Measurements from ENCODE around the gene AACS.

DNA sequence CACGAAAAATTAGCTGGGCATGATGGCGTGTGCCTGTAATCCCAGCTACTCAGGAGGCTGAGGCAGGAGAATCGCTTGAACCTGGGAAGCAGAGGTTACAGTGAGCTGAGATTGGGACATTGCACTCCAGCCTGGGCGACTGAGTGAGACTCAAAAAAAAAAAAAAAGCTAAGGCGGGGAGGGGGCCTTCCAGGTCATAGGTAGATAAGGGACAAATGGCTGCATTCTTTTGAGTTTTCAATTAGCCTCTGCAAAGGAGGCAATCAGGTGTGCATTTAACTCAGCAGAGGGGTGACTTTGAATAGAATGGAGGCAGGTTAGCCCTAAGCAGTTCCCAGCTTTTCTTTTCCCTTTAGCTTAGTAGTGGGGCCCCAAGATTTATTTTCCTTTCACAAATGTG lies 743 bp upstream of the AACS start:
- TF ChIP-seq, protein P1, sequence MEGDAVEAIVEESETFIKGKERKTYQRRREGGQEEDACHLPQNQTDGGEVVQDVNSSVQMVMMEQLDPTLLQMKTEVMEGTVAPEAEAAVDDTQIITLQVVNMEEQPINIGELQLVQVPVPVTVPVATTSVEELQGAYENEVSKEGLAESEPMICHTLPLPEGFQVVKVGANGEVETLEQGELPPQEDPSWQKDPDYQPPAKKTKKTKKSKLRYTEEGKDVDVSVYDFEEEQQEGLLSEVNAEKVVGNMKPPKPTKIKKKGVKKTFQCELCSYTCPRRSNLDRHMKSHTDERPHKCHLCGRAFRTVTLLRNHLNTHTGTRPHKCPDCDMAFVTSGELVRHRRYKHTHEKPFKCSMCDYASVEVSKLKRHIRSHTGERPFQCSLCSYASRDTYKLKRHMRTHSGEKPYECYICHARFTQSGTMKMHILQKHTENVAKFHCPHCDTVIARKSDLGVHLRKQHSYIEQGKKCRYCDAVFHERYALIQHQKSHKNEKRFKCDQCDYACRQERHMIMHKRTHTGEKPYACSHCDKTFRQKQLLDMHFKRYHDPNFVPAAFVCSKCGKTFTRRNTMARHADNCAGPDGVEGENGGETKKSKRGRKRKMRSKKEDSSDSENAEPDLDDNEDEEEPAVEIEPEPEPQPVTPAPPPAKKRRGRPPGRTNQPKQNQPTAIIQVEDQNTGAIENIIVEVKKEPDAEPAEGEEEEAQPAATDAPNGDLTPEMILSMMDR (IDR thresholded peaks at IDR 0.05; ENCODE audit: low read depth, low read length, poor library complexity, severe bottlenecking) = no peak
- TF ChIP-seq EZH2phosphoT487 (IDR thresholded peaks at IDR 0.05; ENCODE audit: borderline replicate concordance, low read length) = no peak

Data from DOHH2 (cell line).